ENCODE results near the gene ZNF346.

- TF ChIP-seq CTCF (IDR thresholded peaks at IDR 0.05 in 2 of 3, conservative IDR thresholded peaks at IDR 0.05 in 1 of 3; ENCODE audit: control insufficient read depth in 2 of 3, extremely low read depth in 1 of 3, insufficient read depth in 1 of 3, low read depth in 3 of 3, low read length in 3 of 3) (no peak), KDM1A (IDR thresholded peaks at IDR 0.05; ENCODE audit: borderline replicate concordance) (no peak), CUX1 (IDR thresholded peaks at IDR 0.05; ENCODE audit: insufficient replicate concordance, low read depth, low read length) (no peak), MXI1 (IDR thresholded peaks at IDR 0.05; ENCODE audit: low read depth, low read length) (no peak), TAF1 (IDR thresholded peaks at IDR 0.05; ENCODE audit: borderline replicate concordance, low read depth, low read length) (no peak), MAX (IDR thresholded peaks at IDR 0.05; ENCODE audit: low read depth, low read length) (no peak), BACH1 (IDR thresholded peaks at IDR 0.05; ENCODE audit: borderline replicate concordance) (no peak), YBX1 (IDR thresholded peaks at IDR 0.05) (no peak), POLR2AphosphoS5 (IDR thresholded peaks at IDR 0.05; ENCODE audit: low read length) (no peak), POLR2A (IDR thresholded peaks at IDR 0.05; ENCODE audit: low read depth, low read length) (no peak)
These were observed 13.9 kb downstream of the ZNF346 start for GRCh38 chr5:177036443-177036842.
